Activated CD8-positive, alpha-beta T cell treated with anti-CD3 and anti-CD28 coated beads for 36 hours (primary cell): ENCODE data around the gene LRRC3. TPM values are rescaled to one million over a fixed set of nuclear protein-coding genes. Genes with fewer than 3 reads are reported as not detected.

ENCODE experiments used
- ATAC-seq: fragments of 200-7000 bp; cut with Tn5 transposase; one replicate; pipeline ENCODE4 v1.10.0; 2021; ENCODE audit warnings: mild to moderate bottlenecking, moderate library complexity
- CTCF ChIA-PET: fragments of 350-600 bp; sonication (Branson Sonifier 250); formaldehyde crosslinking; loops from one replicate; lab custom pipeline; 2021; ENCODE audit warnings: antibody characterized with exemption; lab: Charles Lee
- POLR2A ChIA-PET: fragments of 350-600 bp; sonication (Branson Sonifier 250); formaldehyde crosslinking; loops from one replicate; lab custom pipeline; 2021; ENCODE audit warnings: antibody characterized with exemption; lab: Charles Lee
- DNase-seq: peaks from one replicate; pipeline ENCODE4 v3.0.0-alpha.2; 2020
- H3K27ac Mint-ChIP-seq: one replicate; pipeline ENCODE4 v1.8.0; 2021; ENCODE audit warnings: mild to moderate bottlenecking, mixed read lengths
- H3K27me3 Mint-ChIP-seq: one replicate; pipeline ENCODE4 v1.8.0; 2021; ENCODE audit warnings: mixed read lengths
- H3K36me3 Mint-ChIP-seq: one replicate; pipeline ENCODE4 v1.8.0; 2021; ENCODE audit warnings: low read depth, mixed read lengths
- H3K4me1 Mint-ChIP-seq: one replicate; pipeline ENCODE4 v1.8.0; 2021; ENCODE audit warnings: low read depth, mixed read lengths
- H3K4me3 Mint-ChIP-seq: one replicate; pipeline ENCODE4 v1.8.0; 2021; ENCODE audit warnings: mild to moderate bottlenecking, moderate library complexity, mixed read lengths
- H3K9me3 Mint-ChIP-seq: one replicate; pipeline ENCODE4 v1.8.0; 2021; ENCODE audit warnings: mixed read lengths
- CTCF ChIP-seq: fragments of 200-600 bp; IDR thresholded peaks from one replicate; pipeline ENCODE4 v1.8.0; 2022; ENCODE audit warnings: antibody characterized with exemption, mild to moderate bottlenecking
- intact Hi-C: fragments of 100-400 bp; cut with micrococcal nuclease; formaldehyde crosslinking; loops from one replicate; pipeline ENCODE4 v1.10.0; 2022
- total RNA-seq, 2 experiments: library from RNA; stranded (reverse); gene quantifications; one replicate each; pipeline ENCODE4 v1.2.3, GENCODE V29; 2021

LRRC3 gene
- total RNA-seq, 2 experiments from 2014 or later: 1.8 to 1.9 TPM

- peaks cover 11% of the 10 kb centered on the region for H3K4me1 Mint-ChIP-seq
- no peak for TF ChIP-seq CTCF
- CTCF ChIA-PET: no interaction called here
- intact Hi-C loops: no loop called here
- H3K27me3 Mint-ChIP-seq: peaks cover 2% of the 10 kb centered on the region
- H3K36me3 Mint-ChIP-seq: no peaks in the 10 kb centered on the region
- no peak for DNase-seq
- no peak overlapping the region for H3K4me3 Mint-ChIP-seq
- no peak overlapping the region for H3K27ac Mint-ChIP-seq
- POLR2A ChIA-PET: no interaction called here
- ATAC-seq: no peak
- H3K9me3 Mint-ChIP-seq: no peaks in the 10 kb centered on the region
These were observed 27.4 kb downstream of the LRRC3 start for GRCh38 chr21:44482581-44483287.

- CTCF ChIA-PET: interaction anchor here (1.3 kb wide), 1 partner anchor 11 kb away, joined by 3 read pairs; no protein-coding TSS in a partner anchor
- Mint-ChIP-seq H3K4me1 (peaks cover 11% of the 10 kb centered on the region), H3K36me3 (no peaks in the 10 kb centered on the region), H3K4me3 (no peak overlapping the region), H3K27ac (no peak overlapping the region), H3K9me3 (no peaks in the 10 kb centered on the region), H3K27me3 (peaks cover 2% of the 10 kb centered on the region)
- POLR2A ChIA-PET: no interaction called here
- ATAC-seq: no peak
- no peak for TF ChIP-seq CTCF
- no peak for DNase-seq
- intact Hi-C loops: no loop called here
These were observed 28.3 kb downstream of the LRRC3 start for GRCh38 chr21:44483288-44484237.

DNA sequence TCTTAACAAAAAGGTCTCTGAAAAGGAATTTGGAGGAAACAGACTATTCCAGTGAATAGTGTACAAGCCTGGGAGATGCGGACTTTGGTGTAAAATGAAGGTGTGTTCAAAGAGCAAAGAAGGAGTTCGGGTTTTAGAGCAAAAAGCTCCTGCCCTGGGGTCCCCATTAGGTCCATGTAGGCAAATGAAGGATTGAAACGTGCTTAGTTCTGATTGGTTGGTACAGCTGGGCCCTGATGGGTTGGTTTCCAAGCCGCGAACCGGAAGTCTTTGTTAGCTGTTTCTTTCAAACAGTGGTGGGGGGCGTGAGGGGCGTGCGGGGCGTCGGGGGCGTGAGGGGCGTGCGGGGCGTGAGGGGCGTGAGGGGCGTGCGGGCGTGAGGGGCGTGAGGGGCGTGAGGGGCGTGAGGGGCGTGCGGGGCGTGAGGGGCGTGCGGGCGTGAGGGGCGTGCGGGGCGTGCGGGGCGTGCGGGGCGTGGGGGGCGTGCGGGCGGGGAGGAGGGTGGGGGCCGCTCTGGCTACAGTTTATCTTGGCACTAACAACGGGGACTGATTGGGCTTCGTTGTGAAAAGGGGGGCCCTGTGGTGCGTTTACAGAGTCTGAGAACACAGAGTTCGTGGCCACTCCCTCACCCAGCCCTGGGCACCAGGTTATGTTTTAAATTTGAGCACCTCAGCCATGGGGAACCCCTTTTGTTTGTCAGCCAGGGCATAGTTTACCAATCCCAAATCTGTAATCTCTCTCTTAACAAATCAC is 29.4 kb downstream of the LRRC3 start:
- H3K9me3 Mint-ChIP-seq: no peaks in the 10 kb centered on the region
- TF ChIP-seq CTCF: no peak
- ChIA-PET POLR2A (no interaction called here), CTCF (interaction anchor here (1.0 to 1.3 kb wide), 2 partner anchors 10 to 129 kb away, joined by 3 read pairs; no protein-coding TSS in a partner anchor)
- peaks cover 2% of the 10 kb centered on the region for H3K27me3 Mint-ChIP-seq
- peak; percentile 7 for ATAC-seq
- no peaks in the 10 kb centered on the region for H3K36me3 Mint-ChIP-seq
- H3K4me1 Mint-ChIP-seq: peaks cover 4% of the 10 kb centered on the region
- no peak overlapping the region for H3K27ac Mint-ChIP-seq
- intact Hi-C loops: no loop called here
- DNase-seq: no peak
- H3K4me3 Mint-ChIP-seq: peak overlapping the region; percentile 78

DNA sequence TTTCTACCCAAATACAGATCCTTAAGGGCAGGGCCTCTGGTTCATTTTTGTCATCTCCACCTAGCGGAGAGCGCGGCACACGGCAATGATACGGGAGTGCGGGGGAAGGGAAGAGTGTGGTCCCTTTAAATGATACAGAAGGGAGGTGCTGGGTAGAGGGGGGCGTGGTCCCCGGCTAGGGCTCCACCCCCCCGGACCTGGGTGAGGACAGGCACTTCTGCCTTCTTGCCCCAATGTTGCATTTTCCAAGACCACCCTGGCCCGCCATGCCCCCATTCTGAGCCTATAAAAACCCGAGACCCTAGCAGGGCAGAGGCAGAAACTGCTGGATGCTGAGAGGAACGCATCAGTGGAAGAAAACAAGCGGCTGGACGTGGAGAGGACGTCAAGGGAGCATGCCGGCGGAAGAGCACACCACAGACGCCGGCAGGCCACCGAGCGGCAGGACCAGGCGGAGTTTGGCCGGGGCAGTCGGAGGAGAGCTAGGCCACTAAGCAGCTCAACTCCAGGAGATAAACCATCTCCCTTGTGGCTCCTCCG is 30.0 kb downstream of the LRRC3 start:
- peak; percentile 65 for DNase-seq
- CTCF ChIA-PET: interaction anchor here (1.0 kb wide), 2 partner anchors 130 to 643 kb away, joined by 3 read pairs; no protein-coding TSS in a partner anchor
- peak; percentile 83 for ATAC-seq
- POLR2A ChIA-PET: interaction anchor here (0.6 kb wide), 1 partner anchor 146 kb away, joined by 5 read pairs; no protein-coding TSS in a partner anchor
- no peak for TF ChIP-seq CTCF
- peak overlapping the region; percentile 78 for H3K4me3 Mint-ChIP-seq
- no peaks in the 10 kb centered on the region for H3K9me3 Mint-ChIP-seq
- no peaks in the 10 kb centered on the region for H3K36me3 Mint-ChIP-seq
- H3K4me1 Mint-ChIP-seq: peaks cover 4% of the 10 kb centered on the region
- H3K27ac Mint-ChIP-seq: no peak overlapping the region
- H3K27me3 Mint-ChIP-seq: peaks cover 2% of the 10 kb centered on the region
- intact Hi-C loops: no loop called here
